Endodermal cell (in vitro differentiated cells): ENCODE measurements around the gene ISG20L2. TPM values are rescaled to one million over a fixed set of nuclear protein-coding genes. Genes with fewer than 3 reads are reported as not detected.

Experiments used
- DNase-seq: peaks from one replicate; pipeline ENCODE4 v3.0.0-alpha.2; 2017
- H3K27ac ChIP-seq: 2 replicates; pipeline ENCODE4 v1.5.1; 2013; ENCODE audit warnings: mild to moderate bottlenecking, low read depth, low read length, moderate library complexity
- H3K27me3 ChIP-seq: 2 replicates; pipeline ENCODE4 v1.6.1; 2013; ENCODE audit warnings: mild to moderate bottlenecking, low read length, moderate library complexity; ENCODE audit not compliant: insufficient read depth, control insufficient read depth, poor library complexity, severe bottlenecking
- H3K36me3 ChIP-seq: 2 replicates; pipeline ENCODE4 v1.7.0; 2013; ENCODE audit warnings: mild to moderate bottlenecking, low read length, moderate library complexity; ENCODE audit not compliant: control insufficient read depth, insufficient read depth
- H3K4me1 ChIP-seq: one replicate; pipeline ENCODE4 v1.7.0; 2013; ENCODE audit warnings: low read length; ENCODE audit not compliant: control insufficient read depth, insufficient read depth
- H3K4me3 ChIP-seq: 2 replicates; pipeline ENCODE4 v1.5.1; 2013; ENCODE audit warnings: mild to moderate bottlenecking, low read length, moderate library complexity
- H3K9ac ChIP-seq: 2 replicates; pipeline ENCODE4 v1.6.1; 2013; ENCODE audit warnings: mild to moderate bottlenecking, low read length, moderate library complexity; ENCODE audit not compliant: poor library complexity, severe bottlenecking; ENCODE audit errors: extremely low read depth
- H3K9me3 ChIP-seq: 2 replicates; pipeline ENCODE4 v1.6.1; 2013; ENCODE audit warnings: mild to moderate bottlenecking, low read length, moderate library complexity; ENCODE audit not compliant: control insufficient read depth
- H3K27ac Mint-ChIP-seq: 2 replicates; pipeline ENCODE4 v1.8.0; 2020; ENCODE audit warnings: mixed read lengths
- H3K27me3 Mint-ChIP-seq: 2 replicates; pipeline ENCODE4 v1.8.0; 2021; ENCODE audit warnings: mild to moderate bottlenecking, mixed read lengths; ENCODE audit not compliant: insufficient read depth
- H3K36me3 Mint-ChIP-seq: 2 replicates; pipeline ENCODE4 v1.8.0; 2020; ENCODE audit warnings: low read depth, mixed read lengths
- H3K4me1 Mint-ChIP-seq: 2 replicates; pipeline ENCODE4 v1.8.0; 2020; ENCODE audit warnings: mixed read lengths
- H3K4me3 Mint-ChIP-seq: 2 replicates; pipeline ENCODE4 v1.8.0; 2020; ENCODE audit warnings: mild to moderate bottlenecking, moderate library complexity, mixed read lengths
- H3K9me3 Mint-ChIP-seq: 2 replicates; pipeline ENCODE4 v1.8.0; 2020; ENCODE audit warnings: mild to moderate bottlenecking, mixed read lengths
- CTCF ChIP-seq: fragments of 200-600 bp; sonication (generic); conservative IDR thresholded peaks from 2 replicates; pipeline ENCODE4 v1.5.0; 2021; ENCODE audit warnings: antibody characterized with exemption, mild to moderate bottlenecking
- WGBS, 2 experiments: methylation state at CpG; one replicate each; pipeline versions ENCODE4 v1.1.5 to v1.1.7; 2013; ENCODE audit warnings: missing lambda C conversion rate in 2 of 2, mixed read lengths in 1 of 2; ENCODE audit not compliant: insufficient coverage in 1 of 2, insufficient read length in 1 of 2; 5-methylcytosine and 5-hydroxymethylcytosine counted together
- total RNA-seq, 2 donors: library from RNA; stranded (reverse); fragmentation: NEBNext Ultra II Directional in 1 of 2; extraction: Animal tissue kit (Norgen Biotek cat#: 25700) in 1 of 2; gene quantifications; 2 replicates in 1 of 2; 3 replicates in 1 of 2; pipeline ENCODE4 v1.2.1, GENCODE V29; 2021

ISG20L2 gene
- total RNA-seq, 2 donors from 2014 or later = 37.2 to 39.9 TPM

- no peaks in the 10 kb centered on the region for H3K27me3 Mint-ChIP-seq
- no peaks in the 10 kb centered on the region for H3K9me3 Mint-ChIP-seq
- 31 to 35% methylated on average over 6 to 9 of the region's 9 CpGs for WGBS, 2 experiments
- Histone ChIP-seq H3K4me1 (peaks cover 35% of the 10 kb centered on the region), H3K9ac (peak overlapping the region; percentile 98), H3K36me3 (peaks cover 62% of the 10 kb centered on the region), H3K27me3 (no peaks in the 10 kb centered on the region), H3K4me3 (peak overlapping the region; percentile 84), H3K9me3 (no peaks in the 10 kb centered on the region), H3K27ac (peak overlapping the region; percentile 100)
- peaks cover 62% of the 10 kb centered on the region for H3K4me1 Mint-ChIP-seq
- no peak for DNase-seq
- peak overlapping the region; percentile 99 for H3K27ac Mint-ChIP-seq
- H3K36me3 Mint-ChIP-seq = peaks cover 34% of the 10 kb centered on the region
- no peak for TF ChIP-seq CTCF
- peak overlapping the region; percentile 88 for H3K4me3 Mint-ChIP-seq
Measured at GRCh38 chr1:156746406-156746727, 17.8 kb upstream of the ISG20L2 start.

GRCh38 chr1:156745881-156746280 lies 17.3 kb upstream of the ISG20L2 start:
- no peak for DNase-seq
- Histone ChIP-seq H3K36me3 (peaks cover 62% of the 10 kb centered on the region), H3K4me3 (peak overlapping the region; percentile 84), H3K9ac (peak overlapping the region; percentile 98), H3K9me3 (no peaks in the 10 kb centered on the region), H3K4me1 (peaks cover 35% of the 10 kb centered on the region), H3K27me3 (no peaks in the 10 kb centered on the region), H3K27ac (no peak overlapping the region)
- H3K4me3 Mint-ChIP-seq = peak overlapping the region; percentile 88
- WGBS, 2 experiments = 94 to 95% methylated on average over 3 of the region's 3 CpGs
- no peaks in the 10 kb centered on the region for H3K27me3 Mint-ChIP-seq
- H3K4me1 Mint-ChIP-seq = peaks cover 63% of the 10 kb centered on the region
- no peaks in the 10 kb centered on the region for H3K9me3 Mint-ChIP-seq
- H3K27ac Mint-ChIP-seq = peak overlapping the region; percentile 99
- no peak for TF ChIP-seq CTCF
- peaks cover 34% of the 10 kb centered on the region for H3K36me3 Mint-ChIP-seq

GRCh38 chr1:156744786-156745419 lies 16.3 kb upstream of the ISG20L2 start:
- DNase-seq = no peak
- Histone ChIP-seq H3K9ac (no peak overlapping the region), H3K27ac (no peak overlapping the region), H3K27me3 (no peaks in the 10 kb centered on the region), H3K4me1 (peaks cover 35% of the 10 kb centered on the region), H3K9me3 (no peaks in the 10 kb centered on the region), H3K36me3 (peaks cover 60% of the 10 kb centered on the region), H3K4me3 (peak overlapping the region; percentile 84)
- 96 to 100% methylated on average over 6 to 14 of the region's 14 CpGs for whole genome bisulfite sequencing, 2 experiments
- peaks cover 67% of the 10 kb centered on the region for H3K4me1 Mint-ChIP-seq
- TF ChIP-seq CTCF = no peak
- no peaks in the 10 kb centered on the region for H3K27me3 Mint-ChIP-seq
- H3K9me3 Mint-ChIP-seq = no peaks in the 10 kb centered on the region
- H3K27ac Mint-ChIP-seq = peak overlapping the region; percentile 99
- peaks cover 34% of the 10 kb centered on the region for H3K36me3 Mint-ChIP-seq
- no peak overlapping the region for H3K4me3 Mint-ChIP-seq
